Naive thymus-derived CD4-positive, alpha-beta T cell (primary cell): ENCODE data around the gene ZBTB49. TPM values are rescaled to one million over a fixed set of nuclear protein-coding genes. Genes with fewer than 3 reads are reported as not detected.
"Not testable (repeated sequence)": the region's sequence is repeated elsewhere in the genome, so short reads cannot be mapped to it uniquely, and the experiment has no call there.

Experiments
- ATAC-seq: fragments of 150-1000 bp; cut with Tn5 transposase; 2 replicates; pipeline ENCODE4 v1.10.0; 2021; ENCODE audit warnings: mild to moderate bottlenecking, moderate library complexity
- CTCF ChIA-PET: fragments of 350-600 bp; sonication (Branson Sonifier 250); formaldehyde crosslinking; loops from one replicate; lab custom pipeline; 2021; ENCODE audit warnings: antibody characterized with exemption; lab: Charles Lee
- POLR2A ChIA-PET: fragments of 350-600 bp; sonication (Branson Sonifier 250); formaldehyde crosslinking; loops from one replicate; lab custom pipeline; 2021; ENCODE audit warnings: antibody characterized with exemption, inconsistent platforms; lab: Charles Lee
- DNase-seq, 9 donors: peaks; one replicate each; pipeline versions ENCODE4 v3.0.0 to v3.0.0-alpha.2; 2020 to 2022; ENCODE audit warnings: mixed read lengths in 1 of 9
- H3K27ac ChIP-seq: one replicate; pipeline ENCODE4 v1.7.0; 2013; ENCODE audit warnings: mild to moderate bottlenecking, low read depth, low read length, moderate library complexity
- H3K27me3 ChIP-seq, 2 donors: one replicate each; pipeline ENCODE4 v1.7.0; 2013; ENCODE audit warnings: low read length in 2 of 2, mild to moderate bottlenecking in 2 of 2, moderate library complexity in 2 of 2; ENCODE audit not compliant: control insufficient read depth in 2 of 2, insufficient read depth in 2 of 2
- H3K36me3 ChIP-seq, 3 experiments: 1 replicate in 2 of 3; 2 replicates in 1 of 3; pipeline ENCODE4 v1.7.0; 2013; ENCODE audit warnings: low read length in 3 of 3, mild to moderate bottlenecking in 3 of 3, moderate library complexity in 1 of 3; ENCODE audit not compliant: insufficient read depth in 3 of 3, control insufficient read depth in 2 of 3
- H3K4me1 ChIP-seq, 2 donors: one replicate each; pipeline ENCODE4 v1.7.0; 2013; ENCODE audit warnings: low read length in 2 of 2, mild to moderate bottlenecking in 2 of 2, moderate library complexity in 1 of 2; ENCODE audit not compliant: control insufficient read depth in 2 of 2, insufficient read depth in 2 of 2
- H3K4me3 ChIP-seq: 2 replicates; pipeline ENCODE4 v1.7.0; 2013; ENCODE audit warnings: mild to moderate bottlenecking, low read length
- H3K9me3 ChIP-seq, 3 experiments: 1 replicate in 2 of 3; 2 replicates in 1 of 3; pipeline ENCODE4 v1.7.0; 2013; ENCODE audit warnings: low read length in 3 of 3; ENCODE audit not compliant: control insufficient read depth in 2 of 3
- H3K27ac Mint-ChIP-seq, 9 donors: one replicate each; pipeline ENCODE4 v1.8.0; 2020 to 2022; ENCODE audit warnings: mixed read lengths in 9 of 9, mild to moderate bottlenecking in 8 of 9, moderate library complexity in 5 of 9, inconsistent platforms in 2 of 9
- H3K27me3 Mint-ChIP-seq, 5 donors: one replicate each; pipeline ENCODE4 v1.8.0; 2021 to 2022; ENCODE audit warnings: mixed read lengths in 5 of 5, mild to moderate bottlenecking in 1 of 5
- H3K36me3 Mint-ChIP-seq, 5 donors: one replicate each; pipeline ENCODE4 v1.8.0; 2020 to 2022; ENCODE audit warnings: mixed read lengths in 5 of 5, mild to moderate bottlenecking in 3 of 5, inconsistent platforms in 1 of 5
- H3K4me1 Mint-ChIP-seq, 7 donors: one replicate each; pipeline ENCODE4 v1.8.0; 2020 to 2022; ENCODE audit warnings: mixed read lengths in 7 of 7, mild to moderate bottlenecking in 3 of 7, inconsistent platforms in 1 of 7
- H3K4me3 Mint-ChIP-seq, 10 donors: one replicate each; pipeline ENCODE4 v1.8.0; 2020 to 2022; ENCODE audit warnings: mild to moderate bottlenecking in 10 of 10, mixed read lengths in 10 of 10, moderate library complexity in 6 of 10, inconsistent platforms in 2 of 10
- H3K9me3 Mint-ChIP-seq, 11 donors: one replicate each; pipeline ENCODE4 v1.8.0; 2020 to 2022; ENCODE audit warnings: mixed read lengths in 11 of 11, mild to moderate bottlenecking in 4 of 11, inconsistent platforms in 1 of 11, moderate library complexity in 1 of 11
- intact Hi-C, 2 donors: fragments of 100-400 bp; cut with micrococcal nuclease; formaldehyde crosslinking; loops; one replicate each; pipeline ENCODE4 v1.15.1; 2023
- polyA plus RNA-seq, 2 donors: library from polyadenylated mRNA; unstranded; fragments of 300-500 nt; fragmentation: Illumina TruSeq; gene quantifications; one replicate each; pipeline ENCODE4 v1.2.3, GENCODE V29; 2021
- total RNA-seq, 6 experiments: library from RNA in 5 of 6; stranded (reverse) in 5 of 6; gene quantifications; 1 replicate in 5 of 6; 2 replicates in 1 of 6; pipeline ENCODE4 v1.2.3 and lab custom pipeline; 2021 to 2026

Gene ZBTB49
- total and polyA plus RNA-seq, 7 experiments from 2014 or later = 2.0 to 16.1 (median 8.0) TPM

GRCh38 chr4:4249342-4249741 is 40.7 kb upstream of the ZBTB49 start:
- H3K9me3 ChIP-seq, H3K9me3 Mint-ChIP-seq, H3K27ac ChIP-seq, H3K4me3 ChIP-seq, H3K27me3 ChIP-seq, DNase-seq, ATAC-seq, H3K27me3 Mint-ChIP-seq: not testable (repeated sequence)
- Mint-ChIP-seq H3K36me3 (peaks cover 4 to 13% (median 9%) of the 10 kb centered on the region in 5 donors), H3K4me3 (peak overlapping the region in 7 of 10 donors; percentile 11 to 93 (median 39)), H3K4me1 (peaks cover 22 to 48% (median 34%) of the 10 kb centered on the region in 7 donors), H3K27ac (peak overlapping the region in 7 of 9 donors; percentile 96 to 99 (median 98))
- H3K4me1 ChIP-seq = peaks cover 8 to 22% of the 10 kb centered on the region in 2 donors
- CTCF ChIA-PET = interaction anchor here (0.9 to 1.1 kb wide), 2 partner anchors 11 to 18 kb away, joined by 3 to 7 read pairs; no protein-coding TSS in a partner anchor
- peaks cover 0 to 15% (median 6%) of the 10 kb centered on the region in 3 experiments for H3K36me3 ChIP-seq
- intact Hi-C loops = loop anchor here (2.0 to 10.0 kb wide), 2 partner anchors 295 kb away; no protein-coding TSS in a partner anchor
- POLR2A ChIA-PET = interaction anchor here (1.0 kb wide), 2 partner anchors 41 to 99 kb away, joined by 3 read pairs; partner anchors contain the start of genes LYAR and ZBTB49

DNA sequence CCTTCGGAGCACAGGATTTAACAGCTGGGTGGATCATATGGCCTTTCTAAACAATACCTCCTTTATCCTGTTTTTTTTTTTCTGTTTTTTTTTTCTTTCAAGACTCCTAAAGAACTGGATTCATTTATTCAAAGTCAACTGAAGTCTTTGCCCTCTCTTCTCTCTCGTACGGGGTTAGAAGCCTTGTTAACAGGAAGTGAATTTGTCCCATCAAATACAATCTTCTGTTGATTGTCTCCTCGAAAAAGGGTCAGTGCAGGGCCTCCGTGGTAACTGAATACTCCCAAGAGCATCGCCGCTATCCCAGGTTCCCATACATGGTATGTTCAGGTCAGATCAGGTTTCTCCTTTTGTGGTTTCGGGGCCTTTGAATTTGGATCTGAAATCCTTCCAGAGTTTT is 40.2 kb upstream of the ZBTB49 start:
- Histone ChIP-seq H3K9me3 (no peaks in the 10 kb centered on the region), H3K27ac (no peak overlapping the region), H3K4me3 (no peak overlapping the region), H3K4me1 (peaks cover 8 to 22% of the 10 kb centered on the region in 2 donors), H3K27me3 (no peaks in the 10 kb centered on the region), H3K36me3 (peaks cover 0 to 10% (median 2%) of the 10 kb centered on the region in 3 experiments)
- ChIA-PET CTCF (no interaction called here), POLR2A (interaction anchor here (1.0 kb wide), 2 partner anchors 40 to 99 kb away, joined by 3 read pairs; partner anchors contain the start of genes LYAR and ZBTB49)
- H3K4me1 Mint-ChIP-seq = peaks cover 22 to 48% (median 34%) of the 10 kb centered on the region in 7 donors
- H3K36me3 Mint-ChIP-seq = peaks cover 3 to 12% (median 7%) of the 10 kb centered on the region in 5 donors
- H3K4me3 Mint-ChIP-seq = peak overlapping the region in 9 of 10 donors; percentile 6 to 92 (median 27)
- peak overlapping the region in 1 of 9 donors; percentile 65 for H3K27ac Mint-ChIP-seq
- no peaks in the 10 kb centered on the region for H3K9me3 Mint-ChIP-seq
- intact Hi-C loops = loop anchor here (2.0 to 10.0 kb wide), 2 partner anchors 295 kb away; no protein-coding TSS in a partner anchor
- no peak for ATAC-seq
- H3K27me3 Mint-ChIP-seq = peaks cover 0 to 11% (median 0%) of the 10 kb centered on the region in 5 donors
- DNase-seq = no peak

- no peak overlapping the region for H3K4me3 Mint-ChIP-seq
- peaks cover under 1 to 10% (median 2%) of the 10 kb centered on the region in 7 donors for H3K4me1 Mint-ChIP-seq
- ChIA-PET POLR2A (interaction anchor here (0.8 kb wide), 1 partner anchor 54 kb away, joined by 3 read pairs; no protein-coding TSS in a partner anchor), CTCF (interaction anchor here (0.6 to 1.2 kb wide), 2 partner anchors 8 to 62 kb away, joined by 3 read pairs; no protein-coding TSS in a partner anchor)
- DNase-seq (no peak), ATAC-seq (no peak)
- no peaks in the 10 kb centered on the region for H3K9me3 Mint-ChIP-seq
- H3K4me1 ChIP-seq = no peaks in the 10 kb centered on the region
- H3K27ac Mint-ChIP-seq = no peak overlapping the region
- no peaks in the 10 kb centered on the region for H3K9me3 ChIP-seq
- no peaks in the 10 kb centered on the region for H3K36me3 ChIP-seq
- H3K36me3 Mint-ChIP-seq = no peaks in the 10 kb centered on the region
- intact Hi-C loops = no loop called here
- H3K4me3 ChIP-seq = no peak overlapping the region
- peaks cover 0 to 12% (median 0%) of the 10 kb centered on the region in 5 donors for H3K27me3 Mint-ChIP-seq
- H3K27ac ChIP-seq = no peak overlapping the region
- no peaks in the 10 kb centered on the region for H3K27me3 ChIP-seq
Measured at GRCh38 chr4:4254199-4254598, 35.9 kb upstream of the ZBTB49 start.

GRCh38 chr4:4254666-4255065 is 35.4 kb upstream of the ZBTB49 start:
- H3K9me3 Mint-ChIP-seq = no peaks in the 10 kb centered on the region
- peaks cover 0 to 12% (median 0%) of the 10 kb centered on the region in 5 donors for H3K27me3 Mint-ChIP-seq
- ChIA-PET CTCF (interaction anchor here (1.2 kb wide), 1 partner anchor 8 kb away, joined by 3 read pairs; no protein-coding TSS in a partner anchor), POLR2A (interaction anchor here (0.8 kb wide), 1 partner anchor 54 kb away, joined by 3 read pairs; no protein-coding TSS in a partner anchor)
- no peaks in the 10 kb centered on the region for H3K27me3 ChIP-seq
- H3K4me1 ChIP-seq = no peaks in the 10 kb centered on the region
- no peaks in the 10 kb centered on the region for H3K36me3 ChIP-seq
- no peak overlapping the region for H3K27ac ChIP-seq
- intact Hi-C loops = no loop called here
- H3K36me3 Mint-ChIP-seq = no peaks in the 10 kb centered on the region
- ATAC-seq = no peak
- peaks cover 0 to 8% (median 0%) of the 10 kb centered on the region in 7 donors for H3K4me1 Mint-ChIP-seq
- H3K4me3 ChIP-seq = no peak overlapping the region
- H3K9me3 ChIP-seq = no peaks in the 10 kb centered on the region
- no peak overlapping the region for H3K4me3 Mint-ChIP-seq
- no peak for DNase-seq
- H3K27ac Mint-ChIP-seq = no peak overlapping the region

- Histone ChIP-seq H3K4me1 (no peaks in the 10 kb centered on the region), H3K27me3 (no peaks in the 10 kb centered on the region), H3K9me3 (no peaks in the 10 kb centered on the region), H3K4me3 (no peak overlapping the region), H3K36me3 (no peaks in the 10 kb centered on the region), H3K27ac (no peak overlapping the region)
- no peak overlapping the region for H3K27ac Mint-ChIP-seq
- ChIA-PET POLR2A (interaction anchor here (1.0 kb wide), 1 partner anchor 9 kb away, joined by 6 read pairs; the partner anchor contains the start of gene TMEM128), CTCF (interaction anchor here (0.6 to 1.8 kb wide), 3 partner anchors 78 to 220 kb away, joined by 3 to 4 read pairs (median 4); no protein-coding TSS in a partner anchor)
- H3K4me1 Mint-ChIP-seq = peaks cover 0 to 5% (median 2%) of the 10 kb centered on the region in 7 donors
- H3K36me3 Mint-ChIP-seq = no peaks in the 10 kb centered on the region
- H3K27me3 Mint-ChIP-seq = peaks cover 0 to 11% (median 0%) of the 10 kb centered on the region in 5 donors
- no peaks in the 10 kb centered on the region for H3K9me3 Mint-ChIP-seq
- ATAC-seq (no peak), DNase-seq (no peak)
- no peak overlapping the region for H3K4me3 Mint-ChIP-seq
- intact Hi-C loops = no loop called here
Measured at GRCh38 chr4:4256799-4257198, 33.3 kb upstream of the ZBTB49 start.

DNA sequence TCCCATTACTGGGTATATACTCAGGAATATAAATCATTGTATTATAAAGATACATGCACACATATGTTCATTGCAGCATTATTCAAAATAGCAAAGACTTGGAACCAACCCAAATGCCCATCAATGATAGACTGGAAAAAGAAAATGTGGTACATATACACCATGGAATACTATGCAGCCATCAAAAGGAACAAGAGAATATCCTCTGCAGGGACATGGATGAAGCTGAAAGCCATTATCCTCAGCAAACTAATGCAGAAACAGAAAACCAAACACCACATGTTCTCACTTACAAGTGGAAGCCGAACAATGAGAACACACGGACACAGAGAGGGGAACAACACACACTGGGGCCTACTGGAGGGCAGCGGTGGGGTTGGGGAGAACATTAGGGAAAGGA is 32.3 kb upstream of the ZBTB49 start:
- CTCF ChIA-PET, ATAC-seq, DNase-seq, H3K4me1 ChIP-seq, H3K27me3 ChIP-seq, H3K4me3 ChIP-seq, H3K4me1 Mint-ChIP-seq, H3K9me3 Mint-ChIP-seq, H3K27ac ChIP-seq, H3K27ac Mint-ChIP-seq, H3K9me3 ChIP-seq, intact Hi-C loops, POLR2A ChIA-PET, H3K36me3 Mint-ChIP-seq, H3K4me3 Mint-ChIP-seq, H3K36me3 ChIP-seq: not testable (repeated sequence)
- H3K27me3 Mint-ChIP-seq = peaks cover 0 to 11% (median 0%) of the 10 kb centered on the region in 5 donors
